ENCODE measurements around the gene KRTAP4-4. TPM values are rescaled to one million over a fixed set of nuclear protein-coding genes. Genes with fewer than 3 reads are reported as not detected.
"Not testable (repeated sequence)": the region's sequence is repeated elsewhere in the genome, so short reads cannot be mapped to it uniquely, and the experiment has no call there.

Gene KRTAP4-4
- total and polyA plus RNA-seq, 2 of the 13 experiments (the other 11 are each of a cell fraction or from before 2014, with no cell fraction given): not detected

GRCh38 chr17:41139865-41140264 lies 20.7 kb downstream of the KRTAP4-4 start:
- H3K27me3 ChIP-seq (ENCODE audit: control insufficient read depth in 1 of 2, insufficient read depth in 2 of 2, low read length in 2 of 2); CTCF ChIA-PET (ENCODE audit: low intra/inter-chr PET ratio, low total read pairs); H4K20me1 ChIP-seq (ENCODE audit: insufficient read depth, low read length); H3K27ac ChIP-seq (ENCODE audit: extremely low read length, insufficient read depth, low read length); H3K79me2 ChIP-seq (ENCODE audit: insufficient read depth, low read length); POLR2A ChIA-PET; H3K36me3 ChIP-seq (replicated peaks in 1 of 2; ENCODE audit: control insufficient read depth in 1 of 2, insufficient read depth in 2 of 2, low read length in 2 of 2); H3K4me2 ChIP-seq (ENCODE audit: low read depth, low read length); DNase-seq (ENCODE audit: low spot score); H2AFZ ChIP-seq (ENCODE audit: low read length); FAIRE-seq; ATAC-seq; H3K4me3 ChIP-seq (replicated peaks in 1 of 3; ENCODE audit: insufficient read depth in 1 of 3, low read depth in 2 of 3, low read length in 3 of 3); H3K9ac ChIP-seq (ENCODE audit: insufficient read depth, low read depth, low read length); in situ Hi-C loops (cut with HindIII; ENCODE audit: extremely low pct_ligation_motif_present, low pct_unique_long_range_greater_than_20kb); intact Hi-C loops (cut with micrococcal nuclease; ENCODE audit: unreplicated experiment); BruUV-seq (replicated peaks); H3K4me1 ChIP-seq (ENCODE audit: insufficient read depth, low read length): not testable (repeated sequence)
- WGBS (ENCODE audit: low lambda C conversion rate): 39% methylated on average over 11 of the region's 12 CpGs
- peaks cover 43% of the 10 kb centered on the region for H3K9me3 ChIP-seq (ENCODE audit: low read length)

- Histone ChIP-seq H3K27me3 (ENCODE audit: control insufficient read depth in 1 of 2, insufficient read depth in 2 of 2, low read length in 2 of 2) (0 out of 5 replicates have a peak, but pooled peaks cover 0 to 3% of the 10 kb centered on the region in 2 experiments), H4K20me1 (ENCODE audit: insufficient read depth, low read length) (no peaks in the 10 kb centered on the region), H2AFZ (ENCODE audit: low read length) (no peak overlapping the region), H3K9ac (ENCODE audit: insufficient read depth, low read depth, low read length) (no peak overlapping the region), H3K27ac (ENCODE audit: extremely low read length, insufficient read depth, low read length) (no peak overlapping the region), H3K4me3 (replicated peaks in 1 of 3; ENCODE audit: insufficient read depth in 1 of 3, low read depth in 2 of 3, low read length in 3 of 3) (no peak overlapping the region), H3K4me1 (ENCODE audit: insufficient read depth, low read length) (no peaks in the 10 kb centered on the region), H3K4me2 (ENCODE audit: low read depth, low read length) (no peak overlapping the region), H3K36me3 (replicated peaks in 1 of 2; ENCODE audit: control insufficient read depth in 1 of 2, insufficient read depth in 2 of 2, low read length in 2 of 2) (no peaks in the 10 kb centered on the region), H3K79me2 (ENCODE audit: insufficient read depth, low read length) (no peaks in the 10 kb centered on the region), H3K9me3 (ENCODE audit: low read length) (no peaks in the 10 kb centered on the region)
- in situ Hi-C loops (cut with HindIII; ENCODE audit: extremely low pct_ligation_motif_present, low pct_unique_long_range_greater_than_20kb) (no loop called here), intact Hi-C loops (cut with micrococcal nuclease; ENCODE audit: unreplicated experiment) (no loop called here)
- WGBS (ENCODE audit: low lambda C conversion rate): 43% methylated on average over 2 of the region's 2 CpGs
- ChIA-PET CTCF (ENCODE audit: low intra/inter-chr PET ratio, low total read pairs) (no interaction called here), POLR2A (no interaction called here)
- FAIRE-seq (no peak), ATAC-seq (no peak), DNase-seq (ENCODE audit: low spot score) (no peak)
- BruUV-seq (replicated peaks): no TSS peak
- TF ChIP-seq PAX8 (CRISPR knock-in tag; IDR thresholded peaks at IDR 0.05; ENCODE audit: borderline replicate concordance) (no peak), PRDM4 (CRISPR knock-in tag; IDR thresholded peaks at IDR 0.05; ENCODE audit: borderline replicate concordance) (no peak), BRD4 (CRISPR knock-in tag; IDR thresholded peaks at IDR 0.05) (no peak), ZSCAN20 (CRISPR knock-in tag; IDR thresholded peaks at IDR 0.05; ENCODE audit: borderline replicate concordance) (no peak), TAF1 (CRISPR knock-in tag; IDR thresholded peaks at IDR 0.05) (no peak), ZNF770 (CRISPR knock-in tag; IDR thresholded peaks at IDR 0.05) (no peak), PLRG1 (conservative IDR thresholded peaks at IDR 0.05) (no peak), IKZF4 (CRISPR knock-in tag; IDR thresholded peaks at IDR 0.05; ENCODE audit: borderline replicate concordance, low read depth, not compliant biosample characterization) (no peak), PREB (CRISPR knock-in tag; IDR thresholded peaks at IDR 0.05) (no peak)
Observed at GRCh38 chr17:41133880-41134735, 26.4 kb downstream of the KRTAP4-4 start.

Measured in HepG2 (cell line).